Effector memory CD4-positive, alpha-beta T cell (primary cell): ENCODE data around the gene CDH23.
A peak's percentile ranks its signal among the peaks of the same experiment; 100 is the strongest.

Experiments
- DNase-seq, 3 donors: peaks; one replicate each; pipeline ENCODE4 v3.0.0-alpha.2; 2020
- H3K27ac ChIP-seq: 2 replicates; pipeline ENCODE4 v1.7.0; 2013; ENCODE audit warnings: mild to moderate bottlenecking, low read length, moderate library complexity; ENCODE audit not compliant: insufficient read depth, poor library complexity, severe bottlenecking
- H3K27me3 ChIP-seq: replicated peaks from 2 replicates; pipeline ENCODE4 v1.7.0; 2013; ENCODE audit warnings: mild to moderate bottlenecking, low read length; ENCODE audit not compliant: insufficient read depth, control insufficient read depth, poor library complexity, severe bottlenecking
- H3K36me3 ChIP-seq: 2 replicates; pipeline ENCODE4 v1.7.0; 2013; ENCODE audit warnings: mild to moderate bottlenecking, low read length, moderate library complexity; ENCODE audit not compliant: control insufficient read depth, insufficient read depth
- H3K4me1 ChIP-seq: 2 replicates; pipeline ENCODE4 v1.7.0; 2013; ENCODE audit warnings: low read length, mild to moderate bottlenecking; ENCODE audit not compliant: control insufficient read depth, insufficient read depth, poor library complexity, severe bottlenecking
- H3K4me3 ChIP-seq: 2 replicates; pipeline ENCODE4 v1.7.0; 2013; ENCODE audit warnings: low read length, low read depth, mild to moderate bottlenecking; ENCODE audit not compliant: insufficient read depth, poor library complexity, severe bottlenecking
- H3K9me3 ChIP-seq: 2 replicates; pipeline ENCODE4 v1.7.0; 2013; ENCODE audit warnings: mild to moderate bottlenecking, low read length, moderate library complexity; ENCODE audit not compliant: control insufficient read depth

CDH23 gene

GRCh38 chr10:71718165-71718698 is 321.5 kb downstream of the CDH23 start:
- Histone ChIP-seq H3K9me3 (no peaks in the 10 kb centered on the region), H3K36me3 (no peaks in the 10 kb centered on the region), H3K27ac (no peak overlapping the region), H3K27me3 (no peaks in the 10 kb centered on the region), H3K4me1 (peaks cover 46% of the 10 kb centered on the region), H3K4me3 (no peak overlapping the region)
- DNase-seq, result no peak

GRCh38 chr10:71719042-71719441 is 322.3 kb downstream of the CDH23 start:
- Histone ChIP-seq H3K27ac (no peak overlapping the region), H3K9me3 (no peaks in the 10 kb centered on the region), H3K36me3 (no peaks in the 10 kb centered on the region), H3K27me3 (no peaks in the 10 kb centered on the region), H3K4me1 (peaks cover 43% of the 10 kb centered on the region), H3K4me3 (no peak overlapping the region)
- no peak for DNase-seq

GRCh38 chr10:71719464-71720201 is 322.9 kb downstream of the CDH23 start, which contains the start of gene C10orf105:
C10orf105 (minus strand) TSS chr10:71719778; CDS start chr10:71716337, 3,441 bp downstream.
- H3K9me3 ChIP-seq, result no peaks in the 10 kb centered on the region
- H3K4me3 ChIP-seq, result no peak within 1 kb of the TSS
- no peak for DNase-seq
- no peak within 1 kb of the TSS for H3K27ac ChIP-seq
- H3K27me3 ChIP-seq, result no peaks in the 10 kb centered on the region
- no peaks in the 10 kb centered on the region for H3K36me3 ChIP-seq
- peaks cover 37% of the 10 kb centered on the region for H3K4me1 ChIP-seq

- no peaks in the 10 kb centered on the region for H3K27me3 ChIP-seq
- no peaks in the 10 kb centered on the region for H3K9me3 ChIP-seq
- H3K27ac ChIP-seq, result no peak overlapping the region
- no peak for DNase-seq
- no peak overlapping the region for H3K4me3 ChIP-seq
- no peaks in the 10 kb centered on the region for H3K36me3 ChIP-seq
- peaks cover 37% of the 10 kb centered on the region for H3K4me1 ChIP-seq
Observed at GRCh38 chr10:71720288-71720687, 323.6 kb downstream of the CDH23 start.

GRCh38 chr10:71721313-71721712 is 324.6 kb downstream of the CDH23 start:
- H3K9me3 ChIP-seq, result no peaks in the 10 kb centered on the region
- H3K27me3 ChIP-seq, result no peaks in the 10 kb centered on the region
- H3K4me3 ChIP-seq, result no peak overlapping the region
- DNase-seq, result no peak
- H3K27ac ChIP-seq, result no peak overlapping the region
- H3K36me3 ChIP-seq, result no peaks in the 10 kb centered on the region
- H3K4me1 ChIP-seq, result peaks cover 37% of the 10 kb centered on the region

GRCh38 chr10:71722849-71723248 is 326.1 kb downstream of the CDH23 start:
- H3K9me3 ChIP-seq, result no peaks in the 10 kb centered on the region
- no peak overlapping the region for H3K27ac ChIP-seq
- H3K4me1 ChIP-seq, result peaks cover 45% of the 10 kb centered on the region
- no peaks in the 10 kb centered on the region for H3K27me3 ChIP-seq
- no peaks in the 10 kb centered on the region for H3K36me3 ChIP-seq
- DNase-seq, result no peak
- no peak overlapping the region for H3K4me3 ChIP-seq

GRCh38 chr10:71723311-71723710 is 326.6 kb downstream of the CDH23 start:
- peaks cover 50% of the 10 kb centered on the region for H3K4me1 ChIP-seq
- no peaks in the 10 kb centered on the region for H3K36me3 ChIP-seq
- no peaks in the 10 kb centered on the region for H3K9me3 ChIP-seq
- no peak for DNase-seq
- H3K4me3 ChIP-seq, result no peak overlapping the region
- H3K27ac ChIP-seq, result no peak overlapping the region
- no peaks in the 10 kb centered on the region for H3K27me3 ChIP-seq

GRCh38 chr10:71724539-71724938 is 327.8 kb downstream of the CDH23 start:
- Histone ChIP-seq H3K9me3 (no peaks in the 10 kb centered on the region), H3K36me3 (no peaks in the 10 kb centered on the region), H3K27ac (peak overlapping the region; percentile 72), H3K4me3 (no peak overlapping the region), H3K27me3 (no peaks in the 10 kb centered on the region), H3K4me1 (peaks cover 62% of the 10 kb centered on the region)
- DNase-seq, result no peak

GRCh38 chr10:71725249-71725648 is 328.5 kb downstream of the CDH23 start:
- no peaks in the 10 kb centered on the region for H3K27me3 ChIP-seq
- DNase-seq, result no peak
- H3K9me3 ChIP-seq, result no peaks in the 10 kb centered on the region
- peaks cover 66% of the 10 kb centered on the region for H3K4me1 ChIP-seq
- H3K4me3 ChIP-seq, result no peak overlapping the region
- H3K36me3 ChIP-seq, result no peaks in the 10 kb centered on the region
- H3K27ac ChIP-seq, result peak overlapping the region; percentile 72

- Histone ChIP-seq H3K27me3 (no peaks in the 10 kb centered on the region), H3K27ac (peak overlapping the region; percentile 72), H3K4me1 (peaks cover 69% of the 10 kb centered on the region), H3K9me3 (no peaks in the 10 kb centered on the region), H3K36me3 (no peaks in the 10 kb centered on the region), H3K4me3 (no peak overlapping the region)
- peak; percentile 41 to 55 (median 50) for DNase-seq
Observed at GRCh38 chr10:71725998-71726579, 329.4 kb downstream of the CDH23 start.
